ENCODE measurements around the gene NFIB. TPM values are rescaled to one million over a fixed set of nuclear protein-coding genes. Genes with fewer than 3 reads are reported as not detected.

NFIB gene
- polyA plus RNA-seq, 3 donors, result not detected

GRCh38 chr9:14270358-14271092, 43.4 kb downstream of the NFIB start:
- Histone ChIP-seq H3K27ac (ENCODE audit: low read depth in 1 of 2, low read length in 2 of 2) (no peak overlapping the region), H2AFZ (ENCODE audit: insufficient read depth, low read depth, low read length, poor library complexity, severe bottlenecking) (no peak overlapping the region), H3K79me2 (ENCODE audit: insufficient read depth, low read length) (no peaks in the 10 kb centered on the region), H3K9ac (ENCODE audit: insufficient read depth, low read length, poor library complexity, severe bottlenecking) (no peak overlapping the region), H3K9me3 (replicated peaks in 1 of 2; ENCODE audit: control insufficient read depth in 1 of 2, insufficient read depth in 1 of 2, low read length in 2 of 2) (no peaks in the 10 kb centered on the region), H3K36me3 (replicated peaks in 1 of 2; ENCODE audit: control insufficient read depth in 1 of 2, insufficient read depth in 2 of 2, low read length in 2 of 2) (no peaks in the 10 kb centered on the region), H4K20me1 (ENCODE audit: insufficient read depth, low read length) (no peaks in the 10 kb centered on the region), H3K4me3 (replicated peaks in 1 of 3; ENCODE audit: low read depth in 2 of 3, low read length in 3 of 3) (no peak overlapping the region), H3K27me3 (ENCODE audit: control insufficient read depth in 2 of 2, insufficient read depth in 2 of 2, low read length in 2 of 2) (peaks cover 0 to 4% of the 10 kb centered on the region in 2 donors), H3K4me2 (replicated peaks; ENCODE audit: extremely low read depth, low read length, poor library complexity, severe bottlenecking) (no peak overlapping the region), H3K4me1 (ENCODE audit: control insufficient read depth in 1 of 2, insufficient read depth in 2 of 2, low read length in 2 of 2) (no peaks in the 10 kb centered on the region)
- WGBS (ENCODE audit: insufficient coverage), result 73% methylated on average over 2 of the region's 4 CpGs
- no peak for DNase-seq
- intact Hi-C loops (cut with micrococcal nuclease), result no loop called here
- Mint-ChIP-seq H3K9me3 (peaks cover 0 to 3% (median 0%) of the 10 kb centered on the region in 7 donors), H3K4me3 (no peak overlapping the region), H3K36me3 (no peaks in the 10 kb centered on the region), H3K27me3 (ENCODE audit: low read depth in 3 of 3) (peaks cover 0 to 11% (median 5%) of the 10 kb centered on the region in 3 donors), H3K27ac (no peak overlapping the region), H3K4me1 (no peaks in the 10 kb centered on the region)
- TF ChIP-seq CTCF (IDR thresholded peaks at IDR 0.05), result no peak

GRCh38 chr9:14269916-14270315, 44.0 kb downstream of the NFIB start:
- H3K4me1 ChIP-seq (ENCODE audit: control insufficient read depth in 1 of 2, insufficient read depth in 2 of 2, low read length in 2 of 2), result no peaks in the 10 kb centered on the region
- H3K36me3 Mint-ChIP-seq, result no peaks in the 10 kb centered on the region
- H3K79me2 ChIP-seq (ENCODE audit: insufficient read depth, low read length), result no peaks in the 10 kb centered on the region
- H3K9me3 ChIP-seq (replicated peaks in 1 of 2; ENCODE audit: control insufficient read depth in 1 of 2, insufficient read depth in 1 of 2, low read length in 2 of 2), result no peaks in the 10 kb centered on the region
- no peak for TF ChIP-seq CTCF (IDR thresholded peaks at IDR 0.05)
- H3K9ac ChIP-seq (ENCODE audit: insufficient read depth, low read length, poor library complexity, severe bottlenecking), result no peak overlapping the region
- H3K4me3 Mint-ChIP-seq, result no peak overlapping the region
- DNase-seq, result no peak
- H3K4me3 ChIP-seq (replicated peaks in 1 of 3; ENCODE audit: low read depth in 2 of 3, low read length in 3 of 3), result no peak overlapping the region
- no peak overlapping the region for H2AFZ ChIP-seq (ENCODE audit: insufficient read depth, low read depth, low read length, poor library complexity, severe bottlenecking)
- H3K27me3 Mint-ChIP-seq (ENCODE audit: low read depth in 3 of 3), result peaks cover 0 to 11% (median 5%) of the 10 kb centered on the region in 3 donors
- H3K4me1 Mint-ChIP-seq, result no peaks in the 10 kb centered on the region
- H4K20me1 ChIP-seq (ENCODE audit: insufficient read depth, low read length), result no peaks in the 10 kb centered on the region
- H3K27ac ChIP-seq (ENCODE audit: low read depth in 1 of 2, low read length in 2 of 2), result no peak overlapping the region
- peaks cover 0 to 2% of the 10 kb centered on the region in 2 donors for H3K27me3 ChIP-seq (ENCODE audit: control insufficient read depth in 2 of 2, insufficient read depth in 2 of 2, low read length in 2 of 2)
- intact Hi-C loops (cut with micrococcal nuclease), result no loop called here
- no peak overlapping the region for H3K4me2 ChIP-seq (replicated peaks; ENCODE audit: extremely low read depth, low read length, poor library complexity, severe bottlenecking)
- H3K9me3 Mint-ChIP-seq, result peaks cover 0 to 3% (median 0%) of the 10 kb centered on the region in 7 donors
- no peaks in the 10 kb centered on the region for H3K36me3 ChIP-seq (replicated peaks in 1 of 2; ENCODE audit: control insufficient read depth in 1 of 2, insufficient read depth in 2 of 2, low read length in 2 of 2)
- H3K27ac Mint-ChIP-seq, result no peak overlapping the region

Data from CD14-positive monocyte (primary cell).